Suprapubic skin (tissue), 3 donors: ENCODE results near the gene GALNT18.

Source experiments
- CTCF ChIP-seq, 2 donors: fragments of 200-600 bp in 1 of 2; fragments of 450-650 bp in 1 of 2; sonication (generic) in 1 of 2; IDR thresholded peaks; one replicate each; pipeline ENCODE4 v1.5.1; 2016 to 2019; ENCODE audit warnings: antibody characterized with exemption in 2 of 2, mild to moderate bottlenecking in 1 of 2, moderate library complexity in 1 of 2
- POLR2A ChIP-seq, 2 donors: fragments of 450-650 bp; IDR thresholded peaks; one replicate each; pipeline ENCODE4 v1.6.1; 2017; ENCODE audit warnings: antibody characterized with exemption in 2 of 2, mild to moderate bottlenecking in 2 of 2, moderate library complexity in 2 of 2

GRCh38 chr11:11477695-11478420 lies 143.9 kb downstream of the GALNT18 start:
- TF ChIP-seq CTCF (IDR thresholded peaks at IDR 0.05), result no peak
- no peak for TF ChIP-seq POLR2A (IDR thresholded peaks at IDR 0.05)
